Endodermal cell (in vitro differentiated cells): ENCODE measurements around the gene LSM12. TPM values are rescaled to one million over a fixed set of nuclear protein-coding genes. Genes with fewer than 3 reads are reported as not detected.

ENCODE experiments used
- DNase-seq: peaks from one replicate; pipeline ENCODE4 v3.0.0-alpha.2; 2017
- H3K27ac ChIP-seq: 2 replicates; pipeline ENCODE4 v1.5.1; 2013; ENCODE audit warnings: mild to moderate bottlenecking, low read depth, low read length, moderate library complexity
- H3K27me3 ChIP-seq: 2 replicates; pipeline ENCODE4 v1.6.1; 2013; ENCODE audit warnings: mild to moderate bottlenecking, low read length, moderate library complexity; ENCODE audit not compliant: insufficient read depth, control insufficient read depth, poor library complexity, severe bottlenecking
- H3K36me3 ChIP-seq: 2 replicates; pipeline ENCODE4 v1.7.0; 2013; ENCODE audit warnings: mild to moderate bottlenecking, low read length, moderate library complexity; ENCODE audit not compliant: control insufficient read depth, insufficient read depth
- H3K4me1 ChIP-seq: one replicate; pipeline ENCODE4 v1.7.0; 2013; ENCODE audit warnings: low read length; ENCODE audit not compliant: control insufficient read depth, insufficient read depth
- H3K4me3 ChIP-seq: 2 replicates; pipeline ENCODE4 v1.5.1; 2013; ENCODE audit warnings: mild to moderate bottlenecking, low read length, moderate library complexity
- H3K9ac ChIP-seq: 2 replicates; pipeline ENCODE4 v1.6.1; 2013; ENCODE audit warnings: mild to moderate bottlenecking, low read length, moderate library complexity; ENCODE audit not compliant: poor library complexity, severe bottlenecking; ENCODE audit errors: extremely low read depth
- H3K9me3 ChIP-seq: 2 replicates; pipeline ENCODE4 v1.6.1; 2013; ENCODE audit warnings: mild to moderate bottlenecking, low read length, moderate library complexity; ENCODE audit not compliant: control insufficient read depth
- H3K27ac Mint-ChIP-seq: 2 replicates; pipeline ENCODE4 v1.8.0; 2020; ENCODE audit warnings: mixed read lengths
- H3K27me3 Mint-ChIP-seq: 2 replicates; pipeline ENCODE4 v1.8.0; 2021; ENCODE audit warnings: mild to moderate bottlenecking, mixed read lengths; ENCODE audit not compliant: insufficient read depth
- H3K36me3 Mint-ChIP-seq: 2 replicates; pipeline ENCODE4 v1.8.0; 2020; ENCODE audit warnings: low read depth, mixed read lengths
- H3K4me1 Mint-ChIP-seq: 2 replicates; pipeline ENCODE4 v1.8.0; 2020; ENCODE audit warnings: mixed read lengths
- H3K4me3 Mint-ChIP-seq: 2 replicates; pipeline ENCODE4 v1.8.0; 2020; ENCODE audit warnings: mild to moderate bottlenecking, moderate library complexity, mixed read lengths
- H3K9me3 Mint-ChIP-seq: 2 replicates; pipeline ENCODE4 v1.8.0; 2020; ENCODE audit warnings: mild to moderate bottlenecking, mixed read lengths
- CTCF ChIP-seq: fragments of 200-600 bp; sonication (generic); conservative IDR thresholded peaks from 2 replicates; pipeline ENCODE4 v1.5.0; 2021; ENCODE audit warnings: antibody characterized with exemption, mild to moderate bottlenecking
- WGBS, 2 experiments: methylation state at CpG; one replicate each; pipeline versions ENCODE4 v1.1.5 to v1.1.7; 2013; ENCODE audit warnings: missing lambda C conversion rate in 2 of 2, mixed read lengths in 1 of 2; ENCODE audit not compliant: insufficient coverage in 1 of 2, insufficient read length in 1 of 2; 5-methylcytosine and 5-hydroxymethylcytosine counted together
- total RNA-seq, 2 donors: library from RNA; stranded (reverse); fragmentation: NEBNext Ultra II Directional in 1 of 2; extraction: Animal tissue kit (Norgen Biotek cat#: 25700) in 1 of 2; gene quantifications; 2 replicates in 1 of 2; 3 replicates in 1 of 2; pipeline ENCODE4 v1.2.1, GENCODE V29; 2021

Gene LSM12
- total RNA-seq, 2 donors from 2014 or later: 97.7 to 102 TPM

GRCh38 chr17:44014437-44015172 lies 51.9 kb downstream of the LSM12 start, which contains the start of gene TMEM101:
TSS of gene TMEM101 (minus strand) at chr17:44014963. CDS start at chr17:44014952, 11 bp downstream.
- Histone ChIP-seq H3K4me3 (peak within 1 kb of the TSS; percentile 98), H3K9ac (peak within 1 kb of the TSS; percentile 85), H3K27me3 (no peaks in the 10 kb centered on the region), H3K27ac (peak within 1 kb of the TSS; percentile 61), H3K4me1 (peaks cover 4% of the 10 kb centered on the region), H3K9me3 (no peaks in the 10 kb centered on the region), H3K36me3 (peaks cover 5% of the 10 kb centered on the region)
- peak; percentile 98 for DNase-seq
- Mint-ChIP-seq H3K27ac (peak within 1 kb of the TSS; percentile 99), H3K4me3 (peak within 1 kb of the TSS; percentile 98), H3K4me1 (peaks cover 3% of the 10 kb centered on the region), H3K36me3 (peaks cover 13% of the 10 kb centered on the region), H3K27me3 (no peaks in the 10 kb centered on the region), H3K9me3 (no peaks in the 10 kb centered on the region)
- WGBS, 2 experiments: 0 to 1% methylated on average over 32 to 43 of the region's 43 CpGs
- no peak for TF ChIP-seq CTCF

GRCh38 chr17:44014133-44014436 lies 52.4 kb downstream of the LSM12 start:
- H3K27me3 ChIP-seq: no peaks in the 10 kb centered on the region
- no peak for DNase-seq
- Mint-ChIP-seq H3K36me3 (peaks cover 15% of the 10 kb centered on the region), H3K27me3 (no peaks in the 10 kb centered on the region), H3K4me1 (peaks cover 3% of the 10 kb centered on the region), H3K4me3 (peak overlapping the region; percentile 98), H3K27ac (peak overlapping the region; percentile 99), H3K9me3 (no peaks in the 10 kb centered on the region)
- H3K4me3 ChIP-seq: peak overlapping the region; percentile 98
- TF ChIP-seq CTCF: no peak
- 12 to 14% methylated on average over 10 to 12 of the region's 12 CpGs for WGBS, 2 experiments
- peaks cover 9% of the 10 kb centered on the region for H3K36me3 ChIP-seq
- peak overlapping the region; percentile 85 for H3K9ac ChIP-seq
- H3K27ac ChIP-seq: no peak overlapping the region
- H3K9me3 ChIP-seq: no peaks in the 10 kb centered on the region
- H3K4me1 ChIP-seq: peaks cover 4% of the 10 kb centered on the region

GRCh38 chr17:44012874-44013273 lies 53.6 kb downstream of the LSM12 start:
- Mint-ChIP-seq H3K36me3 (peaks cover 15% of the 10 kb centered on the region), H3K27me3 (no peaks in the 10 kb centered on the region), H3K4me1 (peaks cover 9% of the 10 kb centered on the region), H3K4me3 (no peak overlapping the region), H3K9me3 (no peaks in the 10 kb centered on the region), H3K27ac (no peak overlapping the region)
- H3K4me1 ChIP-seq: peaks cover 9% of the 10 kb centered on the region
- peaks cover 11% of the 10 kb centered on the region for H3K36me3 ChIP-seq
- H3K9me3 ChIP-seq: no peaks in the 10 kb centered on the region
- no peak overlapping the region for H3K27ac ChIP-seq
- H3K9ac ChIP-seq: no peak overlapping the region
- 94 to 100% methylated on average over 11 to 14 of the region's 14 CpGs for WGBS, 2 experiments
- no peak overlapping the region for H3K4me3 ChIP-seq
- no peaks in the 10 kb centered on the region for H3K27me3 ChIP-seq
- no peak for TF ChIP-seq CTCF
- no peak for DNase-seq
